ENCODE measurements around the gene PTPRG.
A peak's percentile ranks its signal among the peaks of the same experiment; 100 is the strongest.

PTPRG gene

GRCh38 chr3:61965770-61966131, 404.4 kb downstream of the PTPRG start:
- no peak for DNase-seq (ENCODE audit: low spot score)

- no peak for DNase-seq (ENCODE audit: low spot score)
These were observed 404.8 kb downstream of the PTPRG start for GRCh38 chr3:61966200-61966599.

GRCh38 chr3:61967019-61967418, 405.6 kb downstream of the PTPRG start:
- DNase-seq (ENCODE audit: low spot score): no peak

GRCh38 chr3:61967937-61968336, 406.6 kb downstream of the PTPRG start:
- no peak for DNase-seq (ENCODE audit: low spot score)

- no peak for DNase-seq (ENCODE audit: low spot score)
These were observed 413.3 kb downstream of the PTPRG start for GRCh38 chr3:61974662-61975061.

GRCh38 chr3:61975199-61975598, 413.8 kb downstream of the PTPRG start:
- DNase-seq (ENCODE audit: low spot score): no peak

- no peak for DNase-seq (ENCODE audit: low spot score)
These were observed 414.6 kb downstream of the PTPRG start for GRCh38 chr3:61975936-61976335.

GRCh38 chr3:61978460-61979419, 417.4 kb downstream of the PTPRG start:
- DNase-seq (ENCODE audit: low spot score): no peak

- no peak for DNase-seq (ENCODE audit: low spot score)
These were observed 418.3 kb downstream of the PTPRG start for GRCh38 chr3:61979638-61980037.

- DNase-seq (ENCODE audit: low spot score): no peak
These were observed 418.7 kb downstream of the PTPRG start for GRCh38 chr3:61980041-61980440.

- no peak for DNase-seq (ENCODE audit: low spot score)
These were observed 419.7 kb downstream of the PTPRG start for GRCh38 chr3:61981060-61981459.

GRCh38 chr3:61983479-61983878, 422.1 kb downstream of the PTPRG start:
- DNase-seq (ENCODE audit: low spot score): no peak

GRCh38 chr3:61985020-61985419, 423.6 kb downstream of the PTPRG start:
- DNase-seq (ENCODE audit: low spot score): peak; percentile 68

- DNase-seq (ENCODE audit: low spot score): no peak
These were observed 425.1 kb downstream of the PTPRG start for GRCh38 chr3:61986473-61986872.

GRCh38 chr3:61989681-61990080, 428.3 kb downstream of the PTPRG start:
- no peak for DNase-seq (ENCODE audit: low spot score)

- DNase-seq (ENCODE audit: low spot score): no peak
These were observed 429.1 kb downstream of the PTPRG start for GRCh38 chr3:61990327-61991027.

- no peak for DNase-seq (ENCODE audit: low spot score)
These were observed 430.3 kb downstream of the PTPRG start for GRCh38 chr3:61991706-61992105.

- no peak for DNase-seq (ENCODE audit: low spot score)
These were observed 435.0 kb downstream of the PTPRG start for GRCh38 chr3:61996366-61996765.

- no peak for DNase-seq (ENCODE audit: low spot score)
These were observed 435.7 kb downstream of the PTPRG start for GRCh38 chr3:61997101-61997500.

- DNase-seq (ENCODE audit: low spot score): no peak
These were observed 442.5 kb downstream of the PTPRG start for GRCh38 chr3:62003835-62004234.

- DNase-seq (ENCODE audit: low spot score): no peak
These were observed 445.7 kb downstream of the PTPRG start for GRCh38 chr3:62007036-62007435.

GRCh38 chr3:62010989-62011388, 449.6 kb downstream of the PTPRG start:
- DNase-seq (ENCODE audit: low spot score): no peak

- DNase-seq (ENCODE audit: low spot score): peak; percentile 26
These were observed 450.3 kb downstream of the PTPRG start for GRCh38 chr3:62011666-62012065.

Measured in RKO (cell line).